CD4-positive, alpha-beta T cell (primary cell): ENCODE results near the gene TXNL4B. TPM values are rescaled to one million over a fixed set of nuclear protein-coding genes. Genes with fewer than 3 reads are reported as not detected.

Experiments
- ATAC-seq: fragments of 200-7000 bp; cut with Tn5 transposase; one replicate; pipeline ENCODE4 v1.10.0; 2022; ENCODE audit warnings: mild to moderate bottlenecking; ENCODE audit not compliant: poor library complexity
- CTCF ChIA-PET: fragments of 350-600 bp; sonication (Branson Sonifier 250); formaldehyde crosslinking; loops from one replicate; lab custom pipeline; 2021; ENCODE audit warnings: antibody characterized with exemption, inconsistent platforms; lab: Charles Lee
- POLR2A ChIA-PET: fragments of 350-600 bp; sonication (Branson Sonifier 250); formaldehyde crosslinking; loops from one replicate; lab custom pipeline; 2021; ENCODE audit warnings: antibody characterized with exemption, inconsistent platforms; lab: Charles Lee
- DNase-seq, 14 experiments: peaks; one replicate each; pipeline ENCODE4 v3.0.0-alpha.2; 2013 to 2020; ENCODE audit warnings: mixed read lengths in 2 of 14
- H3K27ac ChIP-seq, 2 donors: one replicate each; pipeline versions ENCODE4 v1.5.1 to v1.7.0; 2013; ENCODE audit warnings: low read length in 2 of 2, low read depth in 1 of 2, mild to moderate bottlenecking in 1 of 2
- H3K27me3 ChIP-seq, 2 experiments: 1 replicate in 1 of 2; 2 replicates in 1 of 2; pipeline versions ENCODE4 v1.6.1 to v1.7.0; 2013; ENCODE audit warnings: low read length in 2 of 2, control low read depth in 1 of 2, mild to moderate bottlenecking in 1 of 2, moderate library complexity in 1 of 2; ENCODE audit not compliant: insufficient read depth in 2 of 2, control insufficient read depth in 1 of 2
- H3K36me3 ChIP-seq: one replicate; pipeline ENCODE4 v1.6.1; 2013; ENCODE audit warnings: low read length, control low read depth; ENCODE audit not compliant: insufficient read depth
- H3K4me1 ChIP-seq: one replicate; pipeline ENCODE4 v1.6.1; 2013; ENCODE audit warnings: low read length, control low read depth; ENCODE audit not compliant: insufficient read depth
- H3K4me3 ChIP-seq: one replicate; pipeline ENCODE4 v1.5.1; 2013; ENCODE audit warnings: mild to moderate bottlenecking, low read length, moderate library complexity
- H3K9me3 ChIP-seq, 2 experiments: 1 replicate in 1 of 2; 2 replicates in 1 of 2; pipeline versions ENCODE4 v1.6.1 to v1.7.0; 2013; ENCODE audit warnings: low read length in 2 of 2, mild to moderate bottlenecking in 2 of 2, control low read depth in 1 of 2, moderate library complexity in 1 of 2; ENCODE audit not compliant: control insufficient read depth in 1 of 2, insufficient read depth in 1 of 2
- H3K27ac Mint-ChIP-seq: one replicate; pipeline ENCODE4 v1.8.0; 2020; ENCODE audit warnings: mixed read lengths
- H3K27me3 Mint-ChIP-seq: one replicate; pipeline ENCODE4 v1.8.0; 2021; ENCODE audit warnings: mixed read lengths
- H3K36me3 Mint-ChIP-seq: one replicate; pipeline ENCODE4 v1.8.0; 2021; ENCODE audit warnings: low read depth, mixed read lengths
- H3K4me1 Mint-ChIP-seq: one replicate; pipeline ENCODE4 v1.8.0; 2021; ENCODE audit warnings: low read depth, mixed read lengths
- H3K4me3 Mint-ChIP-seq: one replicate; pipeline ENCODE4 v1.8.0; 2020; ENCODE audit warnings: mild to moderate bottlenecking, mixed read lengths
- H3K9me3 Mint-ChIP-seq: one replicate; pipeline ENCODE4 v1.8.0; 2020; ENCODE audit warnings: mixed read lengths
- CTCF ChIP-seq: fragments of 200-600 bp; IDR thresholded peaks from one replicate; pipeline ENCODE4 v1.8.0; 2022; ENCODE audit warnings: antibody characterized with exemption, mild to moderate bottlenecking
- intact Hi-C, 2 experiments: fragments of 100-400 bp; cut with DNase I in 1 of 2; cut with micrococcal nuclease in 1 of 2; formaldehyde crosslinking; loops; one replicate each; pipeline versions ENCODE4 v1.15.1 to v1.9.0; 2023 to 2025; cut with DNase I, micrococcal nuclease
- total RNA-seq, 174 experiments: library from RNA in 2 of 174; stranded (reverse) in 2 of 174; gene quantifications; one replicate each; pipeline ENCODE4 v1.2.3 and lab custom pipeline; 2021 to 2026

TXNL4B gene
- total RNA-seq, 2 experiments from 2014 or later: 11.5 to 15.0 TPM

GRCh38 chr16:72138064-72138572 is 44.7 kb upstream of the TXNL4B start:
- Mint-ChIP-seq H3K27me3 (no peaks in the 10 kb centered on the region), H3K36me3 (no peaks in the 10 kb centered on the region), H3K27ac (no peak overlapping the region), H3K9me3 (no peaks in the 10 kb centered on the region), H3K4me3 (no peak overlapping the region), H3K4me1 (no peaks in the 10 kb centered on the region)
- ATAC-seq (no peak), DNase-seq (no peak)
- H3K4me3 ChIP-seq: no peak overlapping the region
- H3K4me1 ChIP-seq: no peaks in the 10 kb centered on the region
- no peaks in the 10 kb centered on the region for H3K9me3 ChIP-seq
- no peaks in the 10 kb centered on the region for H3K36me3 ChIP-seq
- H3K27ac ChIP-seq: no peak overlapping the region
- intact Hi-C loops: no loop called here
- H3K27me3 ChIP-seq: no peaks in the 10 kb centered on the region
- ChIA-PET POLR2A (no interaction called here), CTCF (no interaction called here)
- no peak for TF ChIP-seq CTCF

DNA sequence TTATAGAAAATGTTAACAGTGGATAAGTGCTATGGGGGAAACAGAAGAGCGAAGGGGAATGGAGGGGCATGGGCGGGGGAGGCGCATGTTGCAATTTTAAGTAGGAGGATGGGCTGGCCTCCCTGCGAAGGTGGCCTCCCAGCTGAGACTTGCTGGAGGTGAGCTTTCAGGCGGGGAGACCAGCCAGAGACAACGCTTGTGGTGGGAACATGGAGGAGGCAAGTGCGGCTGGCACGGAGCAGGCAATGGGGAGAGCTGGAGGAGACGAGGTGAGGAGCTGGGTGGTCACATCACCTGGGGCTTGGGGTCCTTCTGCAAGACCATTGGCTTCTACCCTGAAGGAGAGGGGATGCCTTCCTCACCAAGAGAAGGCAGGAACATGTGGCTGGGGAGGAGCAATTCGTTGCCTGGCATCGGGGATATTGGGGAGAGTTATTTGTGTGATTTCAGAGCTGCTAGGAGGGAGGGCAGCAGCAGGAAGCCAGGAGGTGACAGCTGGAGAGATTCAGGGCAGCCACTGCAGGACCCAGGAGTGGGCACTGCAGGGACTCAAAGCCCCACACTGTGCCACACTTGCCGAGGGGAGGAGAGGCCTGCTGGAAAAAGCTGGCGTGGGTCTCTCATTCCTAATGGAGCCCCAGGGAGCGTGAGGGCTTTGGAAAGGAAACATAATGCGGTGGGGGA is 44.1 kb upstream of the TXNL4B start:
- H3K27ac Mint-ChIP-seq: no peak overlapping the region
- no peak for ATAC-seq
- H3K4me1 ChIP-seq: no peaks in the 10 kb centered on the region

DNA sequence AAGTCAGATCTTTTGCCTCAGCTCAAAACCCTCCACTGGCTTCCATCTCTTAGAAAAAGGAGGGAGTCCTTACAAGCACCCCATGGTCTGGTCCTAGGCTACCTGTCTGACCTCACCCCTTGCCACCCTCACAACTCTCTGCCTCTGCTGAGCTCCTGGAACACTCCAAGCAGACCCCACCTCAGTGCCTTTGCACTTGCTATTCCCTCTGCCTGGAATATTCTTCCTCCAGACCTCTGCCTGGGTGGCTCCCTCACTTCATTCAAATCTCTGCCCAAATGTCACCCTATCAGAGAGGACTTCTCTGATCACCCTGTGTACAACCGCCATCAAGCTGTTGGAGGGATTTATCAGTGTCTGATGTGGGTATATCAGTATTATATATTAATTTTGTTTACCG is 41.1 kb upstream of the TXNL4B start:
- TF ChIP-seq CTCF: no peak
- H3K36me3 Mint-ChIP-seq: no peaks in the 10 kb centered on the region
- intact Hi-C loops: no loop called here
- H3K27me3 Mint-ChIP-seq: no peaks in the 10 kb centered on the region
- Histone ChIP-seq H3K9me3 (no peaks in the 10 kb centered on the region), H3K36me3 (no peaks in the 10 kb centered on the region), H3K4me3 (no peak overlapping the region), H3K27me3 (no peaks in the 10 kb centered on the region), H3K27ac (no peak overlapping the region), H3K4me1 (no peaks in the 10 kb centered on the region)
- no peak overlapping the region for H3K4me3 Mint-ChIP-seq
- H3K9me3 Mint-ChIP-seq: no peaks in the 10 kb centered on the region
- ATAC-seq: no peak
- H3K27ac Mint-ChIP-seq: no peak overlapping the region
- CTCF ChIA-PET: no interaction called here
- no peaks in the 10 kb centered on the region for H3K4me1 Mint-ChIP-seq
- no peak for DNase-seq
- POLR2A ChIA-PET: no interaction called here

More for the DNA sequence above, 44.1 kb upstream of the TXNL4B start:
- no peaks in the 10 kb centered on the region for H3K9me3 Mint-ChIP-seq
- H3K4me1 Mint-ChIP-seq: no peaks in the 10 kb centered on the region
- no peaks in the 10 kb centered on the region for H3K27me3 ChIP-seq
- H3K4me3 ChIP-seq: no peak overlapping the region
- no peak for TF ChIP-seq CTCF
- no peaks in the 10 kb centered on the region for H3K9me3 ChIP-seq
- H3K27me3 Mint-ChIP-seq: no peaks in the 10 kb centered on the region
- ChIA-PET POLR2A (no interaction called here), CTCF (no interaction called here)
- H3K4me3 Mint-ChIP-seq: no peak overlapping the region
- DNase-seq: no peak
- intact Hi-C loops: no loop called here
- H3K27ac ChIP-seq: no peak overlapping the region
- H3K36me3 ChIP-seq: no peaks in the 10 kb centered on the region
- H3K36me3 Mint-ChIP-seq: no peaks in the 10 kb centered on the region
